SK-N-SH (cell line): Measurements from ENCODE around the gene WBP1. TPM values are rescaled to one million over a fixed set of nuclear protein-coding genes. Genes with fewer than 3 reads are reported as not detected.

Experiments used
- CTCF ChIA-PET: fragments of 300-600, 350-600 bp; formaldehyde crosslinking; extraction: SDS; loops from one replicate; lab custom pipeline; 2021; lab: Yijun Ruan, JAX
- POLR2A ChIA-PET: fragments of 350-600 bp; sonication (Branson Sonifier 250); formaldehyde crosslinking; extraction: SDS; loops from one replicate; lab custom pipeline; 2020; ENCODE audit warnings: antibody characterized with exemption, inconsistent platforms; lab: Yijun Ruan, JAX
- DNase-seq: peaks from one replicate; pipeline ENCODE4 v3.0.0; 2012
- H2AFZ ChIP-seq: fragments of 200-600 bp; sonication (generic); 2 replicates; pipeline ENCODE4 v1.8.1; 2016; ENCODE audit warnings: antibody characterized with exemption, mild to moderate bottlenecking, low read depth
- H3F3A ChIP-seq: fragments of 200-600 bp; sonication (generic); replicated peaks from 2 replicates; pipeline ENCODE3; 2016; ENCODE audit warnings: antibody characterized with exemption, mild to moderate bottlenecking; ENCODE audit not compliant: insufficient read depth
- H3K27ac ChIP-seq, 2 experiments: fragments of 200-500 bp in 1 of 2; fragments of 200-600 bp in 1 of 2; sonication (Bioruptor generic) in 1 of 2; sonication (generic), shearing (Covaris generic) in 1 of 2; 2 replicates each; pipeline versions ENCODE4 v1.5.1 to v1.6.1; 2014 to 2016; ENCODE audit warnings: low read depth in 2 of 2, inconsistent platforms in 1 of 2, low read length in 1 of 2, mild to moderate bottlenecking in 1 of 2, mixed read lengths in 1 of 2
- H3K27me3 ChIP-seq: fragments of 200-600 bp; sonication (generic), shearing (Covaris generic); 2 replicates; pipeline ENCODE4 v1.6.1; 2016; ENCODE audit warnings: mixed run types; ENCODE audit not compliant: insufficient read depth
- H3K36me3 ChIP-seq, 2 experiments: fragments of 200-500 bp in 1 of 2; fragments of 200-600 bp in 1 of 2; sonication (Bioruptor generic) in 1 of 2; sonication (generic) in 1 of 2; replicated peaks in 1 of 2; 2 replicates each; pipeline versions ENCODE3 to v1.5.1; 2014 to 2016; ENCODE audit warnings: low read length in 1 of 2, mild to moderate bottlenecking in 1 of 2; ENCODE audit not compliant: insufficient read depth in 2 of 2, control insufficient read depth in 1 of 2
- H3K4me1 ChIP-seq, 2 experiments: fragments of 200-500 bp in 1 of 2; fragments of 200-600 bp in 1 of 2; sonication (Bioruptor generic) in 1 of 2; sonication (generic), shearing (Covaris generic) in 1 of 2; 2 replicates each; pipeline versions ENCODE4 v1.5.1 to v1.6.1; 2014 to 2016; ENCODE audit warnings: low read depth in 1 of 2, low read length in 1 of 2, mixed run types in 1 of 2; ENCODE audit not compliant: insufficient read depth in 2 of 2, control insufficient read depth in 1 of 2
- H3K4me2 ChIP-seq: fragments of 200-600 bp; sonication (generic), shearing (Covaris generic); 2 replicates; pipeline ENCODE4 v1.6.1; 2017; ENCODE audit warnings: mixed run types
- H3K4me3 ChIP-seq, 2 experiments: fragments of 200-500 bp in 1 of 2; fragments of 200-600 bp in 1 of 2; sonication (Bioruptor generic) in 1 of 2; sonication (generic), shearing (Covaris generic) in 1 of 2; 2 replicates each; pipeline versions ENCODE4 v1.5.1 to v1.8.1; 2014 to 2016; ENCODE audit warnings: low read depth in 2 of 2, inconsistent platforms in 1 of 2, low read length in 1 of 2, mild to moderate bottlenecking in 1 of 2, mixed read lengths in 1 of 2, moderate library complexity in 1 of 2
- H3K79me2 ChIP-seq: fragments of 200-600 bp; sonication (generic); 2 replicates; pipeline ENCODE4 v1.8.1; 2017; ENCODE audit warnings: mild to moderate bottlenecking; ENCODE audit not compliant: insufficient read depth
- H3K9ac ChIP-seq: fragments of 200-600 bp; sonication (generic); 2 replicates; pipeline ENCODE4 v1.6.1; 2017; ENCODE audit warnings: mixed run types
- H3K9me2 ChIP-seq: fragments of 200-600 bp; sonication (generic); 2 replicates; pipeline ENCODE4 v1.6.1; 2017; ENCODE audit warnings: mixed run types
- H3K9me3 ChIP-seq: fragments of 200-600 bp; sonication (generic); 2 replicates; pipeline ENCODE4 v1.6.1; 2017; ENCODE audit warnings: mixed run types, mild to moderate bottlenecking, moderate library complexity
- H4K20me1 ChIP-seq: fragments of 200-600 bp; sonication (generic); 2 replicates; pipeline ENCODE4 v1.6.1; 2017; ENCODE audit warnings: mild to moderate bottlenecking, mixed run types; ENCODE audit not compliant: insufficient read depth
- CHD2 ChIP-seq: fragments of 150-350 bp; IDR thresholded peaks from 2 replicates; pipeline ENCODE4 v1.6.1; 2018; ENCODE audit warnings: low read length; ENCODE audit not compliant: partially characterized antibody
- CTCF ChIP-seq: fragments of 200-600 bp; sonication (generic); IDR thresholded peaks from 2 replicates; pipeline ENCODE4 v1.6.1; 2017; ENCODE audit warnings: antibody characterized with exemption, mild to moderate bottlenecking, moderate library complexity
- EP300 ChIP-seq, 2 experiments: IDR thresholded peaks; 2 replicates each; pipeline versions ENCODE4 v1.4.0 to v1.6.1; 2012; ENCODE audit warnings: borderline replicate concordance in 1 of 2, low read depth in 1 of 2, low read length in 1 of 2
- FOXJ3 ChIP-seq: sonication (generic); formaldehyde crosslinking; IDR thresholded peaks from 2 replicates; pipeline ENCODE4 v1.5.1; 2020; ENCODE audit warnings: mild to moderate bottlenecking, missing genetic modification reagents
- FOXM1 ChIP-seq: IDR thresholded peaks from 2 replicates; pipeline ENCODE4 v1.4.0; 2012; ENCODE audit warnings: low read depth, mild to moderate bottlenecking
- GABPA ChIP-seq: IDR thresholded peaks from 2 replicates; pipeline ENCODE4 v1.4.0; 2012; ENCODE audit warnings: low read depth, mild to moderate bottlenecking
- JUND ChIP-seq: IDR thresholded peaks from 2 replicates; pipeline ENCODE4 v1.4.0; 2012
- MXI1 ChIP-seq: IDR thresholded peaks from 2 replicates; pipeline ENCODE4 v1.6.1; 2012; ENCODE audit warnings: mild to moderate bottlenecking, low read depth, low read length, improper control_type of control experiment
- NRF1 ChIP-seq: IDR thresholded peaks from 2 replicates; pipeline ENCODE4 v1.6.1; 2012; ENCODE audit warnings: low read depth, mild to moderate bottlenecking, low read length
- RAD21 ChIP-seq: IDR thresholded peaks from 2 replicates; pipeline ENCODE4 v1.6.1; 2012; ENCODE audit warnings: mild to moderate bottlenecking, low read length
- TAF1 ChIP-seq: IDR thresholded peaks from 2 replicates; pipeline ENCODE4 v1.6.1; 2012; ENCODE audit warnings: low read depth, mild to moderate bottlenecking, low read length, moderate library complexity, borderline replicate concordance
- YY1 ChIP-seq: IDR thresholded peaks from 2 replicates; pipeline ENCODE4 v1.4.0; 2012; ENCODE audit warnings: low read depth, mild to moderate bottlenecking
- WGBS: methylation state at CpG from one replicate; pipeline ENCODE4 v1.1.6; 2017; ENCODE audit warnings: low lambda C conversion rate; 5-methylcytosine and 5-hydroxymethylcytosine counted together
- polyA plus RNA-seq, 3 experiments: library from polyadenylated mRNA; depleted of rRNA; stranded (reverse); fragments of >200 nt; gene quantifications; 2 replicates each; pipeline ENCODE4 v1.2.3, GENCODE V29; 2012
- TF ChIP-seq, protein P1 (sequence below): IDR thresholded peaks from 2 replicates; pipeline ENCODE4; 2012
- TF ChIP-seq, protein P2 (sequence below): fragments of 150-350 bp; IDR thresholded peaks from 2 replicates; pipeline ENCODE4 v1.6.1; 2017; ENCODE audit warnings: antibody characterized with exemption, low read length, low read depth, borderline replicate concordance
- TF ChIP-seq, protein P3 (sequence below): fragments of 150-350 bp; IDR thresholded peaks from 2 replicates; pipeline ENCODE4 v1.6.1; 2016; ENCODE audit warnings: mild to moderate bottlenecking, low read depth, low read length

WBP1 gene
- polyA plus RNA-seq, 1 of the 3 experiments (the other 2 are of a cell fraction): 184 TPM

DNA sequence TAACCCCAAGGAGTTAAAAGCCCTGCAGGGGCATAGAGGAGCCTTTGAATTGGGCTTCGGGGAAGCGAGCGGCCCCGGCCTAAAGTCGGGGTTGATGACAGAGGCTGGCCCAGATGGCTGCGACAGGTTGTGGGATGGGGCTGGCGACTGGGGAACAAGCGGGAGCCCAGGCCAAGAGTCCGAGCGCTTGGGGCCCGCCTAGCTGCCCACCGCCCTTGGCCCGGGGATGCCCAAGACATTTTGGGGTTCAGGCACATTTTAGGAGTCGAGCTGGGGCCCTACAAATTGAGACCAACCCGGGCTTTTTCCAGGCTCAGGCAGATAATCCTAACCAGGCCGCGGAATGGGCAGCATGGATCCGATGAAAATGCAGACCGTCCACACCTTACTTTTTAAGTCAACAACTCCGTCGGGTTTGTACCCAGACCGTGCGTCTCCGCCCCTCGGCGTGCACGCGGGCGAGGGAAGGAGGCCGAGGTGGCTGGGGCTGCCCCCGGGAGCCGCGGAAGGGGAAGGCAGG, 17.0 kb upstream of the WBP1 start:
- 96% methylated on average over 28 of the region's 33 CpGs for WGBS
- POLR2A ChIA-PET: interaction anchor here (1.2 to 3.0 kb wide), 5 partner anchors 13 to 51 kb away, joined by 3 to 27 read pairs (median 16); partner anchors contain the start of genes C2orf81, INO80B, MRPL53 and WBP1
- H3K9me2 ChIP-seq: no peaks in the 10 kb centered on the region
- peaks cover 30% of the 10 kb centered on the region for H3K79me2 ChIP-seq
- H3K4me2 ChIP-seq: peak overlapping the region; percentile 97; the same call in 1 of the 2 replicates
- no peaks in the 10 kb centered on the region for H3K9me3 ChIP-seq
- no peak for DNase-seq
- CTCF ChIA-PET: interaction anchor here (1.4 to 2.5 kb wide), 3 partner anchors 13 to 91 kb away, joined by 3 to 8 read pairs (median 8); partner anchors contain the start of gene INO80B
- no peaks in the 10 kb centered on the region for H4K20me1 ChIP-seq
- no peaks in the 10 kb centered on the region for H3K36me3 ChIP-seq
- no peak overlapping the region; a peak in 1 of 4 replicates for H3K4me3 ChIP-seq
- 0 out of 2 replicates have a peak overlapping the region, but pooled peaks have one; percentile 77 for H3K9ac ChIP-seq
- H3K4me1 ChIP-seq: peaks cover 20 to 27% of the 10 kb centered on the region in 2 experiments; a peak in 3 of 4 replicates
- H3K27me3 ChIP-seq: no peaks in the 10 kb centered on the region
- H3F3A ChIP-seq: peaks cover 6% of the 10 kb centered on the region
- peak overlapping the region; percentile 95 for H2AFZ ChIP-seq
- TF ChIP-seq, protein P1, sequence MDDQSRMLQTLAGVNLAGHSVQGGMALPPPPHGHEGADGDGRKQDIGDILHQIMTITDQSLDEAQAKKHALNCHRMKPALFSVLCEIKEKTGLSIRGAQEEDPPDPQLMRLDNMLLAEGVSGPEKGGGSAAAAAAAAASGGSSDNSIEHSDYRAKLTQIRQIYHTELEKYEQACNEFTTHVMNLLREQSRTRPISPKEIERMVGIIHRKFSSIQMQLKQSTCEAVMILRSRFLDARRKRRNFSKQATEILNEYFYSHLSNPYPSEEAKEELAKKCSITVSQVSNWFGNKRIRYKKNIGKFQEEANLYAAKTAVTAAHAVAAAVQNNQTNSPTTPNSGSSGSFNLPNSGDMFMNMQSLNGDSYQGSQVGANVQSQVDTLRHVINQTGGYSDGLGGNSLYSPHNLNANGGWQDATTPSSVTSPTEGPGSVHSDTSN: no peak
- TF ChIP-seq TAF1 (no peak), FOXM1 (no peak), MXI1 (no peak), FOXJ3 (CRISPR knock-in tag) (no peak), CHD2 (no peak), EP300 (IDR thresholded peaks at IDR 0.05; ENCODE audit: borderline replicate concordance in 1 of 2, low read depth in 1 of 2, low read length in 1 of 2) (no peak), GABPA (no peak), RAD21 (no peak), NRF1 (no peak), YY1 (no peak), CTCF (no peak), JUND (no peak)
- TF ChIP-seq, protein P2, sequence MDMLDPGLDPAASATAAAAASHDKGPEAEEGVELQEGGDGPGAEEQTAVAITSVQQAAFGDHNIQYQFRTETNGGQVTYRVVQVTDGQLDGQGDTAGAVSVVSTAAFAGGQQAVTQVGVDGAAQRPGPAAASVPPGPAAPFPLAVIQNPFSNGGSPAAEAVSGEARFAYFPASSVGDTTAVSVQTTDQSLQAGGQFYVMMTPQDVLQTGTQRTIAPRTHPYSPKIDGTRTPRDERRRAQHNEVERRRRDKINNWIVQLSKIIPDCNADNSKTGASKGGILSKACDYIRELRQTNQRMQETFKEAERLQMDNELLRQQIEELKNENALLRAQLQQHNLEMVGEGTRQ: no peak
- TF ChIP-seq, protein P3, sequence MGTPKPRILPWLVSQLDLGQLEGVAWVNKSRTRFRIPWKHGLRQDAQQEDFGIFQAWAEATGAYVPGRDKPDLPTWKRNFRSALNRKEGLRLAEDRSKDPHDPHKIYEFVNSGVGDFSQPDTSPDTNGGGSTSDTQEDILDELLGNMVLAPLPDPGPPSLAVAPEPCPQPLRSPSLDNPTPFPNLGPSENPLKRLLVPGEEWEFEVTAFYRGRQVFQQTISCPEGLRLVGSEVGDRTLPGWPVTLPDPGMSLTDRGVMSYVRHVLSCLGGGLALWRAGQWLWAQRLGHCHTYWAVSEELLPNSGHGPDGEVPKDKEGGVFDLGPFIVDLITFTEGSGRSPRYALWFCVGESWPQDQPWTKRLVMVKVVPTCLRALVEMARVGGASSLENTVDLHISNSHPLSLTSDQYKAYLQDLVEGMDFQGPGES: no peak
- H3K27ac ChIP-seq: peak overlapping the region; percentile 64 to 98
